HepG2 (cell line): Measurements from ENCODE around the gene GRB7. TPM values are rescaled to one million over a fixed set of nuclear protein-coding genes. Genes with fewer than 3 reads are reported as not detected.

ENCODE experiments used
- AHR ChIP-seq: IDR thresholded peaks from 2 replicates; pipeline ENCODE4 v1.6.1; 2018; ENCODE audit warnings: missing genetic modification reagents, missing compliant biosample characterization
- AKAP8 ChIP-seq: sonication (generic); formaldehyde crosslinking; IDR thresholded peaks from 2 replicates; pipeline ENCODE4 v1.5.1; 2020; ENCODE audit warnings: mild to moderate bottlenecking, missing genetic modification reagents
- ARNTL ChIP-seq: sonication (generic); formaldehyde crosslinking; IDR thresholded peaks from 2 replicates; pipeline ENCODE4 v1.4.0; 2020; ENCODE audit warnings: mild to moderate bottlenecking, missing genetic modification reagents
- IRF2 ChIP-seq: IDR thresholded peaks from 2 replicates; pipeline ENCODE4 v1.6.1; 2018; ENCODE audit warnings: missing genetic modification reagents, missing compliant biosample characterization
- MAFG ChIP-seq: sonication (generic); formaldehyde crosslinking; IDR thresholded peaks from 2 replicates; pipeline ENCODE4 v1.5.1; 2020; ENCODE audit warnings: mild to moderate bottlenecking, missing genetic modification reagents
- MTA1 ChIP-seq: sonication (generic); formaldehyde crosslinking; IDR thresholded peaks from 2 replicates; pipeline ENCODE4 v1.4.0; 2020; ENCODE audit warnings: missing genetic modification reagents, mild to moderate bottlenecking, borderline replicate concordance
- MXD3 ChIP-seq: IDR thresholded peaks from 2 replicates; pipeline ENCODE4 v1.6.1; 2016; ENCODE audit warnings: mild to moderate bottlenecking, missing biosample characterization, missing genetic modification reagents
- MXD4 ChIP-seq: IDR thresholded peaks from 2 replicates; pipeline ENCODE4 v1.6.1; 2016; ENCODE audit warnings: mild to moderate bottlenecking, missing biosample characterization, missing genetic modification reagents
- NAIF1 ChIP-seq: sonication (generic); formaldehyde crosslinking; IDR thresholded peaks from 2 replicates; pipeline ENCODE4 v1.5.0; 2020; ENCODE audit warnings: mild to moderate bottlenecking, missing genetic modification reagents, borderline replicate concordance
- NFE2L1 ChIP-seq: sonication (generic); formaldehyde crosslinking; IDR thresholded peaks from 2 replicates; pipeline ENCODE4 v1.4.0; 2020; ENCODE audit warnings: missing genetic modification reagents, mild to moderate bottlenecking, borderline replicate concordance
- PHF20 ChIP-seq: sonication (generic); formaldehyde crosslinking; IDR thresholded peaks from 2 replicates; pipeline ENCODE4 v1.5.0; 2020; ENCODE audit warnings: mild to moderate bottlenecking, missing genetic modification reagents
- PHF21A ChIP-seq: sonication (generic); formaldehyde crosslinking; IDR thresholded peaks from 2 replicates; pipeline ENCODE4 v1.5.0; 2020; ENCODE audit warnings: mild to moderate bottlenecking, missing genetic modification reagents
- SUZ12 ChIP-seq: fragments of 150-350 bp; IDR thresholded peaks from 2 replicates; pipeline ENCODE4 v1.6.1; 2014; ENCODE audit warnings: low read depth, low read length
- UBTF ChIP-seq: sonication (generic); formaldehyde crosslinking; IDR thresholded peaks from 2 replicates; pipeline ENCODE4 v1.4.0; 2020; ENCODE audit warnings: mild to moderate bottlenecking, missing genetic modification reagents
- ZFY ChIP-seq: sonication (generic); formaldehyde crosslinking; IDR thresholded peaks from 2 replicates; pipeline ENCODE4 v1.4.0; 2020; ENCODE audit warnings: missing genetic modification reagents
- ZNF180 ChIP-seq: sonication (generic); formaldehyde crosslinking; IDR thresholded peaks from 2 replicates; pipeline ENCODE4 v1.4.0; 2020; ENCODE audit warnings: low read depth, missing genetic modification reagents, borderline replicate concordance
- ZNF280B ChIP-seq: sonication (generic); formaldehyde crosslinking; IDR thresholded peaks from 2 replicates; pipeline ENCODE4 v1.5.0; 2020; ENCODE audit warnings: missing genetic modification reagents, mild to moderate bottlenecking, borderline replicate concordance
- ZNF331 ChIP-seq: sonication (generic); formaldehyde crosslinking; IDR thresholded peaks from 2 replicates; pipeline ENCODE4 v1.4.0; 2020; ENCODE audit warnings: missing genetic modification reagents
- ZNF446 ChIP-seq: sonication (generic); formaldehyde crosslinking; IDR thresholded peaks from 2 replicates; pipeline ENCODE4 v1.5.0; 2020; ENCODE audit warnings: mild to moderate bottlenecking, missing genetic modification reagents
- ZNF503 ChIP-seq: sonication (generic); formaldehyde crosslinking; IDR thresholded peaks from 2 replicates; pipeline ENCODE4 v1.4.0; 2020; ENCODE audit warnings: missing genetic modification reagents
- ZNF558 ChIP-seq: sonication (generic); formaldehyde crosslinking; IDR thresholded peaks from 2 replicates; pipeline ENCODE4 v1.9.0; 2022; ENCODE audit warnings: mild to moderate bottlenecking, missing genetic modification reagents, borderline replicate concordance
- ZNF577 ChIP-seq: sonication (generic); formaldehyde crosslinking; IDR thresholded peaks from 2 replicates; pipeline ENCODE4 v1.4.0; 2020; ENCODE audit warnings: mild to moderate bottlenecking, low read depth, missing genetic modification reagents, borderline replicate concordance
- ZNF598 ChIP-seq: sonication (generic); formaldehyde crosslinking; IDR thresholded peaks from 2 replicates; pipeline ENCODE4 v1.5.1; 2020; ENCODE audit warnings: mild to moderate bottlenecking, missing genetic modification reagents, borderline replicate concordance
- ZSCAN21 ChIP-seq: sonication (generic); formaldehyde crosslinking; IDR thresholded peaks from 2 replicates; pipeline ENCODE4 v1.8.0; 2022; ENCODE audit warnings: mild to moderate bottlenecking, missing genetic modification reagents, moderate library complexity, borderline replicate concordance
- polyA plus RNA-seq, 8 experiments: library from polyadenylated mRNA; depleted of rRNA in 3 of 8; stranded (reverse) in 7 of 8; unstranded in 1 of 8; fragments of >200 nt; fragmentation: Illumina TruSeq in 4 of 8; extraction: Trizol in 4 of 8; gene quantifications; 2 replicates each; pipeline versions ENCODE4 v1.2.1 to v1.2.3, GENCODE V29; 2011 to 2016; ENCODE audit warnings: low read depth in 4 of 8, missing spikeins in 1 of 8, mixed read lengths in 1 of 8; ENCODE audit not compliant: insufficient read depth in 1 of 8
- total RNA-seq, 5 experiments: library from RNA; depleted of rRNA; stranded (reverse); fragments of >200 nt; fragmentation: Illumina TruSeq; extraction: Trizol; gene quantifications; 2 replicates each; pipeline ENCODE4 v1.2.3, GENCODE V29; 2016; ENCODE audit warnings: low read depth in 1 of 5

The GRB7 gene
- total and polyA plus RNA-seq, 2 of the 13 experiments (the other 11 are each of a cell fraction or from before 2014, with no cell fraction given): 60.2 to 77.7 TPM

DNA sequence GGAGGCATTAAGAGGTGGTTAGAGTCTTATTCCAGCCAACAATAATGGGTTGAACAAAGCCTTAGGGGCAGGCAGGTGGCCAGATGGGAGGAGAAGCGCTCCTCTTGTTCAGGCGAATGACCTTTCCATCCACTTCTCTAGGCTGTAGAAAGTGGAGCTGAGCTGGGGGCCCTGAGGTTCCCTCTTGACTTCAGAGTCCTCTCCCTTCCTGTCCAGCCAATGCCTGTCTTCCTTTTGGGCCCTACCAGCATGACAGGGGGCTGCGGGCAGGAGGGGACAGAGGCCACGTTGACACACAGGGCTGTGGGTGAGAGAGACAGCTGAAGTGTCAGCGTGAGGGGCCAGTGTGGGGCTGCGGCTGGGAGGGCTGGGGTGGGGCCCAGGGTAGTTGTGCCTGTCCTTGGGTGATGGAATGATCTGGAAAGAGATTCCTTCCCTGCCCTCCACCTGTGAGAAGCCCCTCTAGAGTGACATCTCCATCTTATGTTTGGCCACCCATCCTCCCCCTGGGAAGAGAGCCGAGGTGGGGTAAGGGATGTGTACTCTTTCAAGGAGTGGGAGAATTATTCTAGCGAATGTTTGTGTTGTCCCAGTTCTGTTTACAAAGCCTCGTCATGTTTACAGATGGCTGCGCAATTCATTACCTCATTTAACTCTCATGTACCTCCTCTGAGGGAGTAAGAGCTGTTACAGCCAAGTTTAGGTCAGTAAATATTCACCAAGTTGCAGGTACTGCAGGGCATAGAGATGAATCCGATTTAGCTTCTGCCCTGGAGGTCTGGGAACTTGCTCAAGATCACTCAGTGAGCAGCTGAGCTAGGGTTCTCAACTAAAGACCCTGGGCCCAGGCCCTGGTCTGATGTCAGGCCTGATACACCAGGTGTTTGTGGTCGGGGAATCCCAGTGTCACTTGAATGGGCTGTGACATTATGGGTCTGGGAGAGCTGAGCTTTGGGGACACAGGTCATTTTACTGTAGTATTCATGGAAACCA lies 34.5 kb upstream of the GRB7 start (continued):
- TF ChIP-seq MXD3 (no peak), NAIF1 (CRISPR knock-in tag) (no peak), ZNF598 (CRISPR knock-in tag) (no peak), NFE2L1 (no peak), PHF21A (CRISPR knock-in tag) (peak; percentile 93), UBTF (peak; percentile 57), MAFG (CRISPR knock-in tag) (no peak), SUZ12 (no peak), ZSCAN21 (CRISPR knock-in tag) (peak; percentile 72; the same call in 1 of the 2 replicates), MTA1 (CRISPR knock-in tag) (peak; percentile 98), ZNF503 (CRISPR knock-in tag) (no peak), ZNF577 (CRISPR knock-in tag) (no peak), AKAP8 (CRISPR knock-in tag) (no peak), ZNF180 (CRISPR knock-in tag) (no peak), MXD4 (CRISPR knock-in tag) (no peak; the same call in 1 of the 2 replicates), PHF20 (no peak), ZFY (CRISPR knock-in tag) (peak; percentile 38; the same call in 1 of the 2 replicates), ZNF446 (CRISPR knock-in tag) (no peak; the same call in 1 of the 2 replicates), ZNF280B (peak; percentile 53; the same call in 1 of the 2 replicates), AHR (CRISPR knock-in tag) (no peak), ARNTL (peak; percentile 88), ZNF558 (no peak), IRF2 (CRISPR knock-in tag) (0 out of 2 replicates have a peak, but pooled peaks have one; percentile 20), ZNF331 (CRISPR knock-in tag) (peak; percentile 40; the same call in 1 of the 2 replicates)
